Measurements from ENCODE around the gene GDNF.
"Not testable (repeated sequence)": the region's sequence is repeated elsewhere in the genome, so short reads cannot be mapped to it uniquely, and the experiment has no call there.

GDNF gene

GRCh38 chr5:37825334-37825915 is 14.4 kb downstream of the GDNF start:
- no peak overlapping the region for H3K27ac ChIP-seq
- DNase-seq (ENCODE audit: low read depth, low spot score), result no peak

GRCh38 chr5:37823433-37824152 is 16.2 kb downstream of the GDNF start:
- no peak for DNase-seq (ENCODE audit: low read depth, low spot score)
- H3K27ac ChIP-seq, result no peak overlapping the region

GRCh38 chr5:37816883-37817282 is 23.0 kb downstream of the GDNF start:
- DNase-seq (ENCODE audit: low read depth, low spot score), result no peak
- no peak overlapping the region for H3K27ac ChIP-seq

- DNase-seq (ENCODE audit: low read depth, low spot score), result no peak
- H3K27ac ChIP-seq, result no peak overlapping the region
Observed at GRCh38 chr5:37816331-37816730, 23.5 kb downstream of the GDNF start.

GRCh38 chr5:37815913-37816312 is 23.9 kb downstream of the GDNF start:
- DNase-seq (ENCODE audit: low read depth, low spot score), result no peak
- no peak overlapping the region for H3K27ac ChIP-seq

GRCh38 chr5:37814699-37815098 is 25.1 kb downstream of the GDNF start:
- no peak overlapping the region for H3K27ac ChIP-seq
- no peak for DNase-seq (ENCODE audit: low read depth, low spot score)

- no peak overlapping the region for H3K27ac ChIP-seq
- DNase-seq (ENCODE audit: low read depth, low spot score), result no peak
Observed at GRCh38 chr5:37812365-37812764, 27.5 kb downstream of the GDNF start.

GRCh38 chr5:37811866-37812265 is 28.0 kb downstream of the GDNF start:
- no peak overlapping the region for H3K27ac ChIP-seq
- DNase-seq (ENCODE audit: low read depth, low spot score), result no peak

GRCh38 chr5:37810311-37810710 is 29.5 kb downstream of the GDNF start:
- H3K27ac ChIP-seq, result no peak overlapping the region
- DNase-seq (ENCODE audit: low read depth, low spot score), result no peak

- no peak for DNase-seq (ENCODE audit: low read depth, low spot score)
- H3K27ac ChIP-seq, result no peak overlapping the region
Observed at GRCh38 chr5:37808945-37809344, 30.9 kb downstream of the GDNF start.

- no peak overlapping the region for H3K27ac ChIP-seq
- DNase-seq (ENCODE audit: low read depth, low spot score), result no peak
Observed at GRCh38 chr5:37807621-37808301, 32.1 kb downstream of the GDNF start.

- DNase-seq (ENCODE audit: low read depth, low spot score), result no peak
Observed at GRCh38 chr5:37807015-37807414, 32.8 kb downstream of the GDNF start.

GRCh38 chr5:37806476-37806875 is 33.4 kb downstream of the GDNF start:
- no peak for DNase-seq (ENCODE audit: low read depth, low spot score)
- no peak overlapping the region for H3K27ac ChIP-seq

More at GRCh38 chr5:37807015-37807414, 32.8 kb downstream of the GDNF start:
- H3K27ac ChIP-seq, result no peak overlapping the region

GRCh38 chr5:37806016-37806415 is 33.8 kb downstream of the GDNF start:
- DNase-seq (ENCODE audit: low read depth, low spot score), result no peak
- no peak overlapping the region for H3K27ac ChIP-seq

- no peak for DNase-seq (ENCODE audit: low read depth, low spot score)
- no peak overlapping the region for H3K27ac ChIP-seq
Observed at GRCh38 chr5:37804401-37804800, 35.4 kb downstream of the GDNF start.

- no peak for DNase-seq (ENCODE audit: low read depth, low spot score)
- H3K27ac ChIP-seq, result no peak overlapping the region
Observed at GRCh38 chr5:37803487-37803886, 36.4 kb downstream of the GDNF start.

- no peak overlapping the region for H3K27ac ChIP-seq
- no peak for DNase-seq (ENCODE audit: low read depth, low spot score)
Observed at GRCh38 chr5:37801521-37801920, 38.3 kb downstream of the GDNF start.

- DNase-seq (ENCODE audit: low read depth, low spot score), result no peak
- no peak overlapping the region for H3K27ac ChIP-seq
Observed at GRCh38 chr5:37799865-37800421, 39.9 kb downstream of the GDNF start.

- not testable (repeated sequence) for H3K27ac ChIP-seq; DNase-seq (ENCODE audit: low read depth, low spot score)
Observed at GRCh38 chr5:37796435-37796834, 43.4 kb downstream of the GDNF start.

- not testable (repeated sequence) for DNase-seq (ENCODE audit: low read depth, low spot score); H3K27ac ChIP-seq
Observed at GRCh38 chr5:37795292-37795691, 44.5 kb downstream of the GDNF start.

GRCh38 chr5:37792975-37793631 is 46.7 kb downstream of the GDNF start:
- DNase-seq (ENCODE audit: low read depth, low spot score), result no peak
- H3K27ac ChIP-seq, result no peak overlapping the region

Measured in epithelial cell of prostate (primary cell).